IMR-90 (cell line): ENCODE data around the gene PTMS. TPM values are rescaled to one million over a fixed set of nuclear protein-coding genes. Genes with fewer than 3 reads are reported as not detected.

ENCODE experiments used
- ATAC-seq: fragments of 200-7000 bp; cut with Tn5 transposase; 2 replicates; pipeline ENCODE4 v1.9.1; 2020; ENCODE audit warnings: low read depth, mild to moderate bottlenecking, moderate library complexity
- BruUV-seq: library from RNA; stranded (reverse); fragments of 400-500 nt; replicated peaks from 2 replicates; lab custom pipeline; 2021; lab: Mats Ljungman, UMichigan
- CTCF ChIA-PET: fragments of 300-600 bp; formaldehyde crosslinking; extraction: SDS; loops from one replicate; lab custom pipeline; 2021; ENCODE audit warnings: antibody characterized with exemption; lab: Yijun Ruan, JAX
- POLR2A ChIA-PET: fragments of 300-600 bp; sonication (Branson Sonifier 250); formaldehyde crosslinking; loops from one replicate; lab custom pipeline; 2022; ENCODE audit warnings: antibody characterized with exemption; ENCODE audit not compliant: unreplicated experiment; lab: Charles Lee
- DNase-seq: peaks from one replicate; pipeline ENCODE4 v3.0.0; 2013
- H2AFZ ChIP-seq: replicated peaks from 2 replicates; pipeline ENCODE3; 2013; ENCODE audit warnings: low read length, mild to moderate bottlenecking; ENCODE audit not compliant: poor library complexity
- H2AK5ac ChIP-seq: 2 replicates; pipeline ENCODE4 v1.6.1; 2013; ENCODE audit warnings: low read depth, low read length, inconsistent platforms
- H2AK9ac ChIP-seq: replicated peaks from 2 replicates; pipeline ENCODE3; 2013; ENCODE audit warnings: mild to moderate bottlenecking, low read depth, low read length, moderate library complexity; ENCODE audit not compliant: poor library complexity
- H2BK120ac ChIP-seq: 2 replicates; pipeline ENCODE4 v1.6.1; 2013; ENCODE audit warnings: low read depth, low read length, inconsistent platforms
- H2BK15ac ChIP-seq: 3 replicates; pipeline ENCODE4 v1.6.1; 2013; ENCODE audit warnings: low read depth, low read length, inconsistent platforms
- H2BK20ac ChIP-seq: 2 replicates; pipeline ENCODE4 v1.6.1; 2013; ENCODE audit warnings: low read depth, mild to moderate bottlenecking, inconsistent platforms, low read length, moderate library complexity
- H2BK5ac ChIP-seq: 2 replicates; pipeline ENCODE4 v1.6.1; 2013; ENCODE audit warnings: mild to moderate bottlenecking, low read depth, low read length, inconsistent platforms; ENCODE audit not compliant: poor library complexity, severe bottlenecking
- H3K14ac ChIP-seq: replicated peaks from 2 replicates; pipeline ENCODE4 v1.6.1; 2013; ENCODE audit warnings: low read depth, low read length, inconsistent platforms
- H3K18ac ChIP-seq: 2 replicates; pipeline ENCODE4 v1.6.1; 2013; ENCODE audit warnings: low read depth, low read length, control low read depth
- H3K23ac ChIP-seq: 2 replicates; pipeline ENCODE4 v1.6.1; 2013; ENCODE audit warnings: low read depth, low read length, inconsistent platforms
- H3K27ac ChIP-seq: 2 replicates; pipeline ENCODE4 v1.5.1; 2013; ENCODE audit warnings: mild to moderate bottlenecking, control low read depth, low read length; ENCODE audit not compliant: insufficient read depth
- H3K27me3 ChIP-seq: 2 replicates; pipeline ENCODE4 v1.6.1; 2013; ENCODE audit warnings: low read length; ENCODE audit not compliant: control insufficient read depth, insufficient read depth
- H3K36me3 ChIP-seq: 2 replicates; pipeline ENCODE4 v1.6.1; 2013; ENCODE audit warnings: low read length, mixed read lengths; ENCODE audit not compliant: control insufficient read depth, insufficient read depth
- H3K4ac ChIP-seq: 2 replicates; pipeline ENCODE4 v1.6.1; 2013; ENCODE audit warnings: low read depth, low read length, inconsistent platforms
- H3K4me1 ChIP-seq: 2 replicates; pipeline ENCODE4 v1.6.1; 2013; ENCODE audit warnings: low read length, mixed read lengths; ENCODE audit not compliant: control insufficient read depth, insufficient read depth
- H3K4me2 ChIP-seq: 2 replicates; pipeline ENCODE4 v1.6.1; 2013; ENCODE audit warnings: low read depth, mild to moderate bottlenecking, control low read depth, low read length, moderate library complexity
- H3K4me3 ChIP-seq: 2 replicates; pipeline ENCODE4 v1.5.1; 2013; ENCODE audit warnings: low read depth, mild to moderate bottlenecking, control low read depth, low read length, moderate library complexity; ENCODE audit not compliant: insufficient read depth
- H3K56ac ChIP-seq: 2 replicates; pipeline ENCODE4 v1.6.1; 2013; ENCODE audit warnings: low read length, inconsistent platforms; ENCODE audit not compliant: insufficient read depth; ENCODE audit errors: extremely low read depth
- H3K79me1 ChIP-seq, 2 experiments: 2 replicates each; pipeline ENCODE4 v1.6.1; 2013; ENCODE audit warnings: low read length in 2 of 2, inconsistent platforms in 1 of 2, low read depth in 1 of 2
- H3K9ac ChIP-seq: 2 replicates; pipeline ENCODE4 v1.6.1; 2013; ENCODE audit warnings: low read depth, low read length, control low read depth
- H3K9me1 ChIP-seq: 2 replicates; pipeline ENCODE4 v1.6.1; 2013; ENCODE audit warnings: low read length, inconsistent platforms; ENCODE audit not compliant: insufficient read depth
- H3K9me3 ChIP-seq: 2 replicates; pipeline ENCODE4 v1.6.1; 2013; ENCODE audit warnings: low read length; ENCODE audit not compliant: control insufficient read depth, insufficient read depth
- H4K20me1 ChIP-seq: 2 replicates; pipeline ENCODE4 v1.6.1; 2013; ENCODE audit warnings: low read length, inconsistent platforms; ENCODE audit not compliant: insufficient read depth
- H4K5ac ChIP-seq: 2 replicates; pipeline ENCODE4 v1.6.1; 2013; ENCODE audit warnings: mild to moderate bottlenecking, low read depth, low read length, control low read depth
- H4K8ac ChIP-seq, 2 experiments: 2 replicates each; pipeline ENCODE4 v1.6.1; 2013; ENCODE audit warnings: low read depth in 2 of 2, low read length in 2 of 2, control low read depth in 1 of 2, inconsistent platforms in 1 of 2
- H4K91ac ChIP-seq: 2 replicates; pipeline ENCODE4 v1.6.1; 2013; ENCODE audit warnings: low read depth, low read length, inconsistent platforms; ENCODE audit not compliant: insufficient read depth
- CEBPB ChIP-seq: IDR thresholded peaks from 2 replicates; pipeline ENCODE4 v1.6.1; 2012; ENCODE audit warnings: low read depth, low read length, improper control_type of control experiment
- MXI1 ChIP-seq: IDR thresholded peaks from 2 replicates; pipeline ENCODE4 v1.6.1; 2012; ENCODE audit warnings: low read depth, mild to moderate bottlenecking, low read length, moderate library complexity, borderline replicate concordance
- RCOR1 ChIP-seq: IDR thresholded peaks from 2 replicates; pipeline ENCODE4 v1.6.1; 2012; ENCODE audit warnings: mild to moderate bottlenecking, low read length, improper control_type of control experiment; ENCODE audit not compliant: insufficient replicate concordance
- RFX5 ChIP-seq: IDR thresholded peaks from 2 replicates; pipeline ENCODE4 v1.8.0; 2012; ENCODE audit warnings: low read depth, mild to moderate bottlenecking, low read length, moderate library complexity
- WGBS, 2 experiments: methylation state at CpG; one replicate each; pipeline versions ENCODE4 v1.1.5 to v1.1.7; 2013; ENCODE audit warnings: missing lambda C conversion rate in 2 of 2; ENCODE audit not compliant: insufficient read length in 1 of 2; ENCODE audit errors: extremely low coverage in 2 of 2; 5-methylcytosine and 5-hydroxymethylcytosine counted together
- dilution Hi-C: fragments of 300-500 bp; cut with HindIII; formaldehyde crosslinking; loops from one replicate; pipeline ENCODE4 v1.14.3; 2018; ENCODE audit warnings: low sequenced_read_pairs; ENCODE audit not compliant: unreplicated experiment
- in situ Hi-C: fragments of 300-500 bp; cut with MboI; formaldehyde crosslinking; loops from 3 replicates; pipeline ENCODE4 v1.14.3; 2019; ENCODE audit warnings: low sequenced_read_pairs, inconsistent platforms, mixed read lengths
- intact Hi-C: fragments of 100-400 bp; cut with micrococcal nuclease; formaldehyde crosslinking; loops from 2 replicates; pipeline ENCODE4 v1.10.0; 2022
- polyA plus RNA-seq, 3 experiments: library from polyadenylated mRNA; depleted of rRNA; stranded (reverse); fragments of >200 nt; gene quantifications; 2 replicates each; pipeline ENCODE4 v1.2.3, GENCODE V29; 2012; ENCODE audit warnings: low replicate concordance in 1 of 3
- total RNA-seq: library from RNA; depleted of rRNA; stranded (reverse); fragments of >200 nt; gene quantifications from 2 replicates; pipeline ENCODE4 v1.2.3, GENCODE V29; 2012

The PTMS gene
- total and polyA plus RNA-seq, 2 of the 4 experiments (the other 2 are of a cell fraction) = 17.2 to 275 TPM

DNA sequence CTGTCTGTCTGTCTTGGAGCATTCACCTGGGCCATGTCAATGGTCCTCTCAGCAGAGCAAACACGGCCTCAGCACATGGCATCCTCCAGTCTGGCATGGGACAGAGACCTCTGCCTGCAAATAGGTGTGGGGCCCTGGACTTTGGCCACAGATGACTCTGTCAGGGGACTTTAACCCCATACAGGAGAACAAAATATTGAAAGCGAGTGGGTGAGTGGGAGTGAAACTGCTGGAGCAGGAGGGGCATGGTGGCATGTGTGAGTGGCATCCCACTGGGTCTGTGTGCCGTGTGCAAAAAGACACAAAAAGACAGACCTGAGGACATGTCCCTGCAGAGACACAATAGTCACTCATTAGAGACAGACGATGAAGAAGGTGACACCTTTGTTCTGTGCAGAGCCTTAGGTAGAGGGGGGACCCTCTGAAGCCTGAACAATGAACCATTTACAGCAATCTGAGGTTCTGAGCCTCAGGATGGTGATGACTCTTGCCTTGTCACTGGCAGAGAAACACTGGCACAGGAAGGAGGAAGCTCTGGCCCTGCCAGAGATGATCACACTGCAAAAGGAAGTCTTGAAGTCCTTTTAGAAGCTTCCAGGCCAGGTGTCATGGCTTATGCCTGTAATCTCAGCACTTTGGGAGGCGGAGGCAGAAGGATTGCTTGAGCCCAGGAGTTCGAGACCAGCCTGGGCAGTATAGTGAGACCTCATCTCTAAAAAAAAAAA, 13.7 kb downstream of the PTMS start:
- ATAC-seq (no peak), DNase-seq (no peak)
- H3K79me1 ChIP-seq = no peaks in the 10 kb centered on the region
- no peak overlapping the region for H3K23ac ChIP-seq
- no peak overlapping the region for H3K56ac ChIP-seq
- no peak overlapping the region for H2BK20ac ChIP-seq
- ChIA-PET POLR2A (interaction anchor here (0.6 kb wide), 1 partner anchor 91 kb away, joined by 3 read pairs; the partner anchor contains the start of gene ZNF384), CTCF (interaction anchor here (0.6 to 2.3 kb wide), 2 partner anchors 10 to 26 kb away, joined by 3 to 16 read pairs; partner anchors contain the start of genes CD4 and MLF2)
- H2AFZ ChIP-seq = peak overlapping the region; percentile 66
- WGBS, 2 experiments = 77% methylated on average over 3 of the region's 6 CpGs; no CpG with 5 or more reads in 1 of the 2 experiments
- intact Hi-C loops = loop anchor here (1.0 kb wide), 3 partner anchors 27 to 163 kb away; partner anchors contain the start of gene MLF2
- H2BK5ac ChIP-seq = no peak overlapping the region
- in situ Hi-C loops = no loop called here
- H3K4me3 ChIP-seq = no peak overlapping the region
- no peaks in the 10 kb centered on the region for H3K9me3 ChIP-seq
- H3K27me3 ChIP-seq = no peaks in the 10 kb centered on the region
- H3K4ac ChIP-seq = no peak overlapping the region
- no peak overlapping the region for H3K14ac ChIP-seq
- H3K9me1 ChIP-seq = no peaks in the 10 kb centered on the region
- H2AK9ac ChIP-seq = no peak overlapping the region
- H3K4me2 ChIP-seq = no peak overlapping the region
- H3K4me1 ChIP-seq = peaks cover 4% of the 10 kb centered on the region; the same call in 1 of the 2 replicates
- BruUV-seq = no TSS peak
- no peak overlapping the region for H3K27ac ChIP-seq
- no peak overlapping the region for H3K9ac ChIP-seq
- H3K18ac ChIP-seq = no peak overlapping the region
- TF ChIP-seq MXI1 (no peak), CEBPB (no peak), RFX5 (no peak), RCOR1 (no peak)
- no peaks in the 10 kb centered on the region for H4K20me1 ChIP-seq
- no peak overlapping the region for H2AK5ac ChIP-seq
- no peaks in the 10 kb centered on the region for H3K36me3 ChIP-seq
- H2BK120ac ChIP-seq = no peak overlapping the region
- dilution Hi-C loops = no loop called here
- H4K91ac ChIP-seq = no peak overlapping the region
- no peak overlapping the region for H2BK15ac ChIP-seq
- no peak overlapping the region for H4K5ac ChIP-seq
- H4K8ac ChIP-seq = no peak overlapping the region; a peak in 1 of 4 replicates
